Mesendoderm (in vitro differentiated cells): Measurements from ENCODE around the gene TRIM69. TPM values are rescaled to one million over a fixed set of nuclear protein-coding genes. Genes with fewer than 3 reads are reported as not detected.
"Not testable (repeated sequence)": the region's sequence is repeated elsewhere in the genome, so short reads cannot be mapped to it uniquely, and the experiment has no call there.

ENCODE experiments used
- DNase-seq: peaks from one replicate; pipeline ENCODE4 v3.0.0; 2013
- H2AK5ac ChIP-seq: 2 replicates; pipeline ENCODE4 v1.6.1; 2013; ENCODE audit warnings: low read length, inconsistent platforms
- H2BK120ac ChIP-seq: 2 replicates; pipeline ENCODE4 v1.6.1; 2013; ENCODE audit warnings: low read depth, mild to moderate bottlenecking, low read length, moderate library complexity, mixed read lengths
- H2BK15ac ChIP-seq: replicated peaks from 2 replicates; pipeline ENCODE4 v1.6.1; 2013; ENCODE audit warnings: low read depth, mild to moderate bottlenecking, moderate library complexity
- H2BK5ac ChIP-seq: 2 replicates; pipeline ENCODE4 v1.6.1; 2013; ENCODE audit warnings: low read length, inconsistent platforms
- H3K18ac ChIP-seq: 2 replicates; pipeline ENCODE4 v1.6.1; 2013; ENCODE audit warnings: mild to moderate bottlenecking, low read length, mixed read lengths
- H3K23ac ChIP-seq: one replicate; pipeline ENCODE4 v1.6.1; 2013; ENCODE audit warnings: low read length
- H3K27ac ChIP-seq: 2 replicates; pipeline ENCODE4 v1.5.1; 2013; ENCODE audit warnings: low read depth, mild to moderate bottlenecking, inconsistent platforms, low read length, moderate library complexity
- H3K27me3 ChIP-seq: 2 replicates; pipeline ENCODE4 v1.6.1; 2013; ENCODE audit warnings: low read length, control low read depth, mild to moderate bottlenecking, inconsistent platforms; ENCODE audit not compliant: insufficient read depth, poor library complexity
- H3K36me3 ChIP-seq: 2 replicates; pipeline ENCODE4 v1.6.1; 2013; ENCODE audit warnings: low read length, inconsistent platforms; ENCODE audit not compliant: control insufficient read depth, insufficient read depth
- H3K4ac ChIP-seq: one replicate; pipeline ENCODE4 v1.6.1; 2013; ENCODE audit warnings: low read depth, mild to moderate bottlenecking, low read length, moderate library complexity
- H3K4me1 ChIP-seq: 2 replicates; pipeline ENCODE4 v1.6.1; 2013; ENCODE audit warnings: low read depth, low read length, inconsistent platforms; ENCODE audit not compliant: control insufficient read depth
- H3K4me2 ChIP-seq: 2 replicates; pipeline ENCODE4 v1.6.1; 2013; ENCODE audit warnings: low read length
- H3K4me3 ChIP-seq: 2 replicates; pipeline ENCODE4 v1.5.1; 2013; ENCODE audit warnings: mild to moderate bottlenecking, low read length
- H3K56ac ChIP-seq: one replicate; pipeline ENCODE4 v1.6.1; 2013; ENCODE audit warnings: low read length
- H3K79me1 ChIP-seq: 2 replicates; pipeline ENCODE4 v1.6.1; 2013; ENCODE audit warnings: low read length, inconsistent platforms
- H3K79me2 ChIP-seq: 2 replicates; pipeline ENCODE4 v1.6.1; 2013; ENCODE audit warnings: mild to moderate bottlenecking, low read length; ENCODE audit not compliant: control insufficient read depth, insufficient read depth
- H3K9ac ChIP-seq: 2 replicates; pipeline ENCODE4 v1.6.1; 2013; ENCODE audit warnings: low read length, inconsistent platforms
- H4K5ac ChIP-seq: one replicate; pipeline ENCODE4 v1.6.1; 2013; ENCODE audit warnings: low read length
- H4K8ac ChIP-seq: one replicate; pipeline ENCODE4 v1.6.1; 2013; ENCODE audit warnings: low read depth, mild to moderate bottlenecking, control low read depth, low read length, moderate library complexity
- WGBS: extraction: QIAGEN DNeasy Blood & Tissue Kit; methylation state at CpG from one replicate; pipeline ENCODE4 v1.1.7; 2013; ENCODE audit warnings: low lambda C conversion rate, missing lambda C conversion rate; ENCODE audit not compliant: insufficient coverage; ENCODE audit errors: extremely low coverage; 5-methylcytosine and 5-hydroxymethylcytosine counted together
- polyA plus RNA-seq, 2 experiments: library from polyadenylated mRNA; stranded (reverse); fragments of 200-250 nt; gene quantifications; one replicate each; pipeline ENCODE4 v1.2.3, GENCODE V29; 2013

Gene TRIM69, protein sequence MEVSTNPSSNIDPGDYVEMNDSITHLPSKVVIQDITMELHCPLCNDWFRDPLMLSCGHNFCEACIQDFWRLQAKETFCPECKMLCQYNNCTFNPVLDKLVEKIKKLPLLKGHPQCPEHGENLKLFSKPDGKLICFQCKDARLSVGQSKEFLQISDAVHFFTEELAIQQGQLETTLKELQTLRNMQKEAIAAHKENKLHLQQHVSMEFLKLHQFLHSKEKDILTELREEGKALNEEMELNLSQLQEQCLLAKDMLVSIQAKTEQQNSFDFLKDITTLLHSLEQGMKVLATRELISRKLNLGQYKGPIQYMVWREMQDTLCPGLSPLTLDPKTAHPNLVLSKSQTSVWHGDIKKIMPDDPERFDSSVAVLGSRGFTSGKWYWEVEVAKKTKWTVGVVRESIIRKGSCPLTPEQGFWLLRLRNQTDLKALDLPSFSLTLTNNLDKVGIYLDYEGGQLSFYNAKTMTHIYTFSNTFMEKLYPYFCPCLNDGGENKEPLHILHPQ
- 1.5 TPM for polyA plus RNA-seq (2013, experiment 1 of 2)
- polyA plus RNA-seq (2013, experiment 2 of 2), result 1.5 TPM

GRCh38 chr15:44736181-44736765, at the start of gene TRIM69:
TRIM69 (plus strand) TSS chr15:44736528; CDS start chr15:44736705, 177 bp downstream.
- no peak for DNase-seq
- Histone ChIP-seq H3K18ac (no peak within 1 kb of the TSS), H3K79me2 (no peaks in the 10 kb centered on the region), H2BK120ac (no peak within 1 kb of the TSS), H3K27me3 (no peaks in the 10 kb centered on the region), H2BK5ac (no peak within 1 kb of the TSS), H3K4me2 (no peak within 1 kb of the TSS), H4K5ac (no peak within 1 kb of the TSS), H3K79me1 (no peaks in the 10 kb centered on the region), H3K27ac (no peak within 1 kb of the TSS), H3K9ac (no peak within 1 kb of the TSS), H2BK15ac (no peak within 1 kb of the TSS), H4K8ac (no peak within 1 kb of the TSS), H3K4me3 (no peak within 1 kb of the TSS), H3K4ac (no peak within 1 kb of the TSS), H3K4me1 (no peaks in the 10 kb centered on the region), H2AK5ac (no peak within 1 kb of the TSS), H3K36me3 (no peaks in the 10 kb centered on the region), H3K23ac (no peak within 1 kb of the TSS), H3K56ac (no peak within 1 kb of the TSS)
- no CpG with 5 or more reads among the region's 3 CpGs for WGBS

DNA sequence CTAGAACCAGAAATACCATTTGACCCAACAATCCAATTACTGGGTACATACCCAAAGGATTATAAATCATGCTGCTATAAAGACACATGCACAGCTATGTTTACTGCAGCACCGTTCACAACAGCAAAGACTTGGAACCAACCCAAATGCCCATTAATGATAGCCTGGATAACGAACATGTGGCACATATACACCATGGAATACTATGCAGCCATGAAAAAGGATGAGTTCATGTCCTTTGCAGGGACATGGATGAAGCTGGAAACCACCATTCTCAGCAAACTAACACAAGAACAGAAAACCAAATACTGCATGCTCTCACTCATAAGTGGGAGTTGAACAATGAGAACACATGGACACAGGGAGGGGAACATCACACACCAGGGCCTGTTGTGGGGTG, 47.0 kb upstream of the TRIM69 start:
- not testable (repeated sequence) for H3K79me2 ChIP-seq, H3K4me1 ChIP-seq, H4K5ac ChIP-seq, H3K56ac ChIP-seq, H3K27me3 ChIP-seq, H3K36me3 ChIP-seq, H3K4me3 ChIP-seq, H3K79me1 ChIP-seq, H2BK5ac ChIP-seq, H2AK5ac ChIP-seq, H2BK120ac ChIP-seq, H2BK15ac ChIP-seq, DNase-seq, H3K18ac ChIP-seq, H3K27ac ChIP-seq, H3K4ac ChIP-seq, H3K4me2 ChIP-seq, H4K8ac ChIP-seq, H3K23ac ChIP-seq, H3K9ac ChIP-seq
- WGBS, result no CpG with 5 or more reads among the region's 2 CpGs

DNA sequence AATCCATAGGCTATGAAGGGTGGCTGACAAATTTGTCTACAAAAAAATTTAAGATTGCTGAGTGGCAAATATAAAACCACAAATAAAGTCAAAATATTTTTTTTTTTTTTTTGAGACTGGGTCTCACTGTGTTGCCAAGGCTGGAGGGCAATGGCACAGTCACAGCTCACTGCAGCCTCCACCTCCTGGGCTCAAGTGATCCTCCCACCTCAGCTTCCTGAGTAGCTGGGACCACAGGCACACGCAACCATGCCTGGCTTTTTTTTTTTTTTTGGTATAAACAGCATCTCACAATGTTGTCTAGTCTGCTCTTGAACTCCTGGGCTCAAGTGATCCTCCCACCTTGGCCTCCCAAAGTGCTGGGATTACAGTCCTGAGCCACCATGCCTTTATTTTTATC, 46.1 kb upstream of the TRIM69 start:
- WGBS, result no CpG with 5 or more reads among the region's 1 CpG
- H3K9ac ChIP-seq, DNase-seq: not testable (repeated sequence)

DNA sequence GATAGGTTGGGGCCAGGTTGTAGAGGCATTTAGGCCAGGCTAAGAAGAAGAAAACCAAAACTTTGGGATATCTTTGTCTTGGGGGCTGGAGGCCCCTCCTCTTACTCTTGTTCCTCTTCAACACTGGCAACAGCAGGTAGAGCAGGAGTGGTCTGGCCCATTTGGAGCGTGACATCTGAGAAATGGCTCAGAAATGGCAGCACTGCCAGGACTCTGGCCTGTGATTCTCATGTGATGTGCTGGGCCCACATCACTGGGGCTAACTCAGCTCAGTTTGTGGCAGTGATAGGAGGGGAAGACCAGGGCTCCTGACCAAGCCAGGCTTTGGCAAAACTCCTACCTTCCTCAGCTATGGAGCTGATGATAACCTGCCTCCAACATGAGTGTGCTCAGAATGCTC, 43.7 kb upstream of the TRIM69 start:
- Histone ChIP-seq H4K8ac (no peak overlapping the region), H3K56ac (no peak overlapping the region)
- no CpG with 5 or more reads among the region's 1 CpG for WGBS

More for the DNA sequence above, 46.1 kb upstream of the TRIM69 start:
- not testable (repeated sequence) for H3K18ac ChIP-seq, H2BK120ac ChIP-seq, H3K4ac ChIP-seq, H4K5ac ChIP-seq, H3K79me2 ChIP-seq, H2AK5ac ChIP-seq, H3K36me3 ChIP-seq, H4K8ac ChIP-seq, H3K23ac ChIP-seq, H2BK15ac ChIP-seq, H3K27me3 ChIP-seq, H3K4me3 ChIP-seq, H3K4me1 ChIP-seq, H3K4me2 ChIP-seq, H3K27ac ChIP-seq, H3K79me1 ChIP-seq, H2BK5ac ChIP-seq, H3K56ac ChIP-seq

GRCh38 chr15:44694416-44694815, 41.9 kb upstream of the TRIM69 start:
- Histone ChIP-seq H3K27ac (no peak overlapping the region), H2BK15ac (no peak overlapping the region), H2AK5ac (no peak overlapping the region), H3K4ac (no peak overlapping the region), H2BK120ac (no peak overlapping the region), H3K23ac (no peak overlapping the region), H4K8ac (no peak overlapping the region), H3K27me3 (no peaks in the 10 kb centered on the region), H3K4me1 (no peaks in the 10 kb centered on the region), H2BK5ac (no peak overlapping the region), H3K18ac (no peak overlapping the region), H3K56ac (no peak overlapping the region), H3K9ac (no peak overlapping the region), H3K36me3 (no peaks in the 10 kb centered on the region), H4K5ac (no peak overlapping the region), H3K79me1 (no peaks in the 10 kb centered on the region), H3K79me2 (no peaks in the 10 kb centered on the region), H3K4me2 (no peak overlapping the region), H3K4me3 (no peak overlapping the region)
- no CpG with 5 or more reads among the region's 4 CpGs for WGBS
- DNase-seq, result no peak

More for the DNA sequence above, 43.7 kb upstream of the TRIM69 start:
- Histone ChIP-seq H3K36me3 (no peaks in the 10 kb centered on the region), H2BK15ac (no peak overlapping the region), H2AK5ac (no peak overlapping the region), H2BK5ac (no peak overlapping the region), H3K9ac (no peak overlapping the region), H3K18ac (no peak overlapping the region), H2BK120ac (no peak overlapping the region), H3K79me1 (no peaks in the 10 kb centered on the region), H3K27ac (no peak overlapping the region), H3K27me3 (no peaks in the 10 kb centered on the region), H3K79me2 (no peaks in the 10 kb centered on the region), H3K4me3 (no peak overlapping the region), H3K4me1 (no peaks in the 10 kb centered on the region), H3K4ac (no peak overlapping the region), H4K5ac (no peak overlapping the region), H3K23ac (no peak overlapping the region), H3K4me2 (no peak overlapping the region)
- DNase-seq, result no peak
